NCI-H748 (cell line): ENCODE results near the gene SDK1.

Source experiments
- DNase-seq: peaks from one replicate; lab custom pipeline; 2025; ENCODE audit not compliant: unreplicated experiment; lab: John Stamatoyannopoulos, UW

Gene SDK1

DNA sequence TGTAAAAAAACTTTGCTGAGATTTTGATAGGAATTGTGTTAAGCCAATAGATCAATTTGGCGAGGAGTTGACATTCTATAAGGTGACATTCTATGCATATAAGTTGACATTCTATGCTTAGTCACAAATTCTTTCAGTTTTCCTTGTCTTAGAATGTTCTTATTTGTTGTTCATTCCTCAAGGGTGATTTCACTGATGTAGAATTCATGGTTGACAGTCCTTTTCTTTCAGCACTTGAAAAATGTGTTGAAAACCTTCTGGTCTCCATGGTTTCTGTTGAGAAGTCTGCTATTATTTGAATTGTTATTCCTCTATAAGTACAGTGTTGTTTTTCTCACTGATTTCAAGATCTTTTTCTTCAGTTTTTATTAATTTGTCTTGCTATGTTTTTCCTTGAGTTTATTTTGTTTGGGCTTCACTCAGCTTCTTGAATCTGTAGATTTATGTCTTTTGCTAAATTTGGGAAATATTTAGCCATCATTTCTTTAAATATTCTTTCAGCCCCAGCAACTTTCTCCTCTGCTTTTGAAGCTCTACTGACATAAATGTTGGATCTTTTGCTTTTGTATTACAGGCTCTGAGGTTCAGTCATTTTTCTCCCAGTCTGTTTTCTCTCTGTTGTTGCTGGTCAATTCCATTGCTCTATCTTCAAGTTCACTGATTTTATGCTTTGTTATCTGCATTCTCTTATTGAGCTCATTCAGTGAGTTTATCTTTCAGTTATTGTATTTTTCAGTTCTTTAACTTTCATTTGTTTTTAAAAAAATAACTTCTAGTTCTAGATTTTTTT lies 154.9 kb downstream of the SDK1 start:
- DNase-seq: no peak

- DNase-seq: no peak
Observed at GRCh38 chr7:3459111-3459510, 158.1 kb downstream of the SDK1 start.

- no peak for DNase-seq
Observed at GRCh38 chr7:3461923-3462322, 160.9 kb downstream of the SDK1 start.

DNA sequence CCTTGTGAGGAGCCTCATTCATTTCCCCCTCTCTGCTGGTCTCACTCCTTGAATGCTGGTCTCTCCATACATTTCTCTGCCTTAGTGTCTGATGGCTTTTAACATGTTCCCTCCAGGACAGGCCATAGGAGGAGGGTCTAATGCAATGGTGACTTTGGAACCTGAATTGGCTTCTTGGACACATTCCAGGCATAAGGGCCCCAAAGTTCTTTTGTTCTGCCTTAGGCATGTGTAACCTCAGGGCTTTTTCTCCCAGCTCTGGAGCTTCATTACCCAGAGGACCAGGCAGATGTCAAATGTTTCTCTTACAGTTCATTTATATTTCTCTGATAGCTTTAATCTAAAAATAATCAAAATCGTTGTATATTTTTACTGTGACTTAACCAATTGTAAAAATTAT lies 162.6 kb downstream of the SDK1 start:
- DNase-seq: peak; percentile 19

- no peak for DNase-seq
Observed at GRCh38 chr7:3464900-3465622, 164.0 kb downstream of the SDK1 start.

DNA sequence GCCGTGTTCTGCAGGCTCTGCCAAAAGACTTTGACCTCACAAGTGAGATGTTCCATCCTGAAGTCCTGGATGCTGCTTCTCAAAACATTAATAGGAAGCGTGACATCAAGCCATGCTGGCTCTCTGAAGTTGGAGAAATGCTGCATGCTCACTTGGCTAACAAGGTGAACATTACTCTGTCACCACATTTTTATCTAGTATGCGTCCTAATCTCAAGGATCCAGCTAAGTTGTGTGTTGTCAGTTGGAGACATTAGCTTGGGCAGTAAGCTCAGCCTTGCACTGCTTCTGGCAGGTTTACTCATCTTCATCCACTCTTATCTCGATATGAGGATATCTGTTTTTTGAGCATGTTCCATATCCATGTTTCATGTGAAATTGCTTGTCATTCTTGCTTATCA lies 165.2 kb downstream of the SDK1 start:
- DNase-seq: no peak

DNA sequence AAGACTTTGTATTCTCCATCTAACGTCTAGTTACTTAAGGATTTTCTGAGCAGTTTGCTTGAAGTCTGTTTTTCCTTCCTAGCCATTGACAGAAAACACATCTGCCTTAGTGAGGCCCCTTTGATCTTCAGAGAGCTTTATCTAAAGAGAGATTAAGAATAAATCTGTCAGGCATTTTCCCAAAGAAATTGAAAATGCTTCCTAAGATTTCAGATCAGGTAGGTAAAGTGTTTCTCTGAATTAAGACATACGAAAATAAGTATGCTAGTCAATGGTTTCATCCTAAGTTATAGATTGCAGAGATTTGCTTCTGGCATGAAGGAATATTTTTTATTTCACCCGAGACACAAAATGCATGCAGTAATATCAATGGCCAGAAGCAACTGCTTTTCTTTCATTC lies 168.6 kb downstream of the SDK1 start:
- no peak for DNase-seq

DNA sequence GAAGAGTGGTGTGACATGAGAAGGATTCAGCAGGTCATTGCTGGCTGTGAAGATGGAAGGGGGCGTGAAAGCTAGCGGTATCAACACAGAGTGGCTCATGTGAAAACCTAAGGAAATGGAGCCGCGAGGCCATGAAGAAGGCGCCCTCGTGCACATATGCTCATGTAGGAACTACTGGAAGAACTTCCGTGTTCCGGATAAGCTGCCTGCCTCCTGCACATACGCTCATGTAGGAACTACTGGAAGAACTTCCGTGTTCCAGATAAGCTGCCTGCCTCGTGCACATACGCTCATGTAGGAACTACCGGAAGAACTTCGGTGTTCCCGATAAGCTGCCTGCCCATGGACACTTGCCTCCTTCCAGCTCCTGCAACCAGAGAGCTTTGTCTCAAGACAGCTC lies 179.1 kb downstream of the SDK1 start:
- DNase-seq: no peak

DNA sequence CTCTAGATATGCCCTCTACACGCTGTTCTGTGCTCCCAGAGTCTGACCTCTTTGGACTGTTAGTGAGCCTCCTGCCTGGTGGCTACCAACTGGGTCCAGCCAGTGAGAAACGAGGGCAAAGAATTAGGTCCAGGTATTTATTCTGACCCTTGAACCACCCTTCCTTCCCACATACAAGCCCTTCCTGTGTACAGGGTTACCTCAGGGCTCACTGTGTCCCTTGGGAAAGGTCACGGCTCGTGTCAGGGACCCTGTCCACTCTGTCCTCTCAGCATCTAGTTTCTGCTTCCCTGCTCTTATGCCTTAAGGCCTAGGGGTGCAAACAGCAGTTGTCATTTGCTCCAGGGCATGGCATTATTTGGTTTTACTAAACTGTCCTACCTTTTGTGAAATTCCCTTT lies 180.4 kb downstream of the SDK1 start:
- DNase-seq: no peak

DNA sequence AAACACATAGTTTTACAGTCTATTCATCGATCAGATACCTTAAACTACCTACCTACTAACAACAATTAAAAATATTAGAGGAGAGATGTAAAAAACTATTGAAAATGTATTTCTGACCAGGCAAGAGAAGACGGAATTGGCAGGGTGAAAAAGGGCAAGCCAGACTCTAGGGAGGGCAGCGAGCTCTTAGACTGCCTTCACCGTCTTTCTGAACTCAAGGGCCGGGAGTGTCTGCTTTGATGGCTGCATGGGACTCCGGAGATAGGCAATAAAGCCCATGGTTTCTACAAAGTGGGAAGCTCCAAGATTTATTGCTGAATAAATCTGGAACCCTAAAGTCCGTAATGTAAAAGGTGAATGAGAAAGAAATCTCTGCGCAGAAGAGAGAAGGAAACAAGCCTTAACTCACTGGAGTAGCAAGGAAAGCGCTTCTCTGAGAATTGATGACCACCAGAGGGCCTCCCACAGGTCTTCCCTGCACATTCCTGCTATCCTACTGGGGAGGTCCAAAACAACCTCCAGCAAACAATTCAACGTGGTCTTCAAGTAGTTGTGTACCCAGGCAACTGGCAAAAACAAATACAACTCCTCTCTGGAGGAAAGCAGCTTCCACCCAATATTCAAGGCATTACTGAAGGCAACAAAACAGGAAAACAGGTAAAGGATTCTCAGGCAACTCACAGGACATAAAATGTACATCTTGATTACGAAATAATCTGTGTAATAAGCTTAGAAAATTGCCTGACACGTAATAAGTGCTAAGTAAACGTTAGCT lies 181.3 kb downstream of the SDK1 start:
- DNase-seq: peak; percentile 91

- no peak for DNase-seq
Observed at GRCh38 chr7:3486841-3487240, 185.8 kb downstream of the SDK1 start.

DNA sequence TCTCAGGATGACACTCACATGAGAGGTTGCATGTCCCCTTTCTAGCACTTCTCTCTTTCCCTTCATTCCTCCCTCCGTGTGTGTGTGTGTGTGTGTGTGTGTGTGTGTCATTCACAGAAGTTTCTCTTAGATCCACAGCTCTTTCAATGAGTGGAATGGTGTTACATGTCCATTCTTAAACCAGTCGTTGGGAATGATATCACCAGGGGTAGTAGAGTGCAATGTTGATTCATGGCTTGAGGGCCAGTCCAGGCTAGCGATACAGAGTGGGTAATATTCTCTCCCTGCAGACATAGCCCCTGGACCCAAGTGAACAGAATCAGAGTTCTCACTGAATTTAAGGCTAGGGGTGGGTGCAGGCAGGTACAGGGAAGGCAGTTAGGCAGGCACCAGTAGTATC lies 187.8 kb downstream of the SDK1 start:
- no peak for DNase-seq

- DNase-seq: no peak
Observed at GRCh38 chr7:3493499-3493898, 192.4 kb downstream of the SDK1 start.

DNA sequence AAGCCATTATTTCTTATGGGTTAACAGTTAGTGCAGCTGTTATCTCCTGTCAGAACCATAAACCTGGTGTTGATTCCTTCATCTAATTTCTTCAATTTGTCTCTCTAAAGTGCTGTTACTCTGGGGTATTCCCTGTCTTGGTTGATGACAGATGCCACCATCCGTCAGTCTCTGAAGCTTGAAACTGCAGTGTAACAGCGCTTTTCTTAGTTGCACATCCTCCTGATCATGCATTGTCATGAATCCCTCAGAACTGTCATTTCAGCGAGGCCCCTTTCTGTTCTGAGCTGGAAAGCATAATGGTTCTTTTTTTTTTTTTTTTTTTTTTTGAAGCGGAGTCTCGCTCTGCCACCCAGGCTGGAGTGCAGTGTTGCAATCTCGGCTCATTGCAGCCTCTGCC lies 193.9 kb downstream of the SDK1 start:
- DNase-seq: no peak

GRCh38 chr7:3495530-3495929 lies 194.5 kb downstream of the SDK1 start:
- no peak for DNase-seq

- DNase-seq: no peak
Observed at GRCh38 chr7:3495954-3496353, 194.9 kb downstream of the SDK1 start.

GRCh38 chr7:3497796-3498195 lies 196.7 kb downstream of the SDK1 start:
- DNase-seq: no peak

- DNase-seq: no peak
Observed at GRCh38 chr7:3501671-3502070, 200.6 kb downstream of the SDK1 start.

DNA sequence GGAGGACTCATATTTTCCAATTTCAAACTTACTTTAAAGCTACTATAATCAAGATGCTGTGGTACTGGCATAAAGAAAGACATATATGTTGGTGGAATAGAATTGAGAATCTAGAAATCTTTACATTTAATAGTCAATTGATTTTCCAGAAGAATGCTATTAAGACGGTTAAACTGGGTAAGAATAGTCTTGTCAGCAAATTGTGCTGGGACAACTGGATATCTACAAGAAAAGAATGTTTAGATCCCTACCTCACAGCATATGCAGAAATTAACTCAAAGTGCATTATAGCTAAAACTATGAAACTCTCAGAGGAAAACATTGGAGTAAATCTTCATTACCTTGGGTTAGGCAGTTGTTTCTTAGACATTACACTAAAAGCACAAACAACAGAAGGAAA lies 203.3 kb downstream of the SDK1 start:
- no peak for DNase-seq

DNA sequence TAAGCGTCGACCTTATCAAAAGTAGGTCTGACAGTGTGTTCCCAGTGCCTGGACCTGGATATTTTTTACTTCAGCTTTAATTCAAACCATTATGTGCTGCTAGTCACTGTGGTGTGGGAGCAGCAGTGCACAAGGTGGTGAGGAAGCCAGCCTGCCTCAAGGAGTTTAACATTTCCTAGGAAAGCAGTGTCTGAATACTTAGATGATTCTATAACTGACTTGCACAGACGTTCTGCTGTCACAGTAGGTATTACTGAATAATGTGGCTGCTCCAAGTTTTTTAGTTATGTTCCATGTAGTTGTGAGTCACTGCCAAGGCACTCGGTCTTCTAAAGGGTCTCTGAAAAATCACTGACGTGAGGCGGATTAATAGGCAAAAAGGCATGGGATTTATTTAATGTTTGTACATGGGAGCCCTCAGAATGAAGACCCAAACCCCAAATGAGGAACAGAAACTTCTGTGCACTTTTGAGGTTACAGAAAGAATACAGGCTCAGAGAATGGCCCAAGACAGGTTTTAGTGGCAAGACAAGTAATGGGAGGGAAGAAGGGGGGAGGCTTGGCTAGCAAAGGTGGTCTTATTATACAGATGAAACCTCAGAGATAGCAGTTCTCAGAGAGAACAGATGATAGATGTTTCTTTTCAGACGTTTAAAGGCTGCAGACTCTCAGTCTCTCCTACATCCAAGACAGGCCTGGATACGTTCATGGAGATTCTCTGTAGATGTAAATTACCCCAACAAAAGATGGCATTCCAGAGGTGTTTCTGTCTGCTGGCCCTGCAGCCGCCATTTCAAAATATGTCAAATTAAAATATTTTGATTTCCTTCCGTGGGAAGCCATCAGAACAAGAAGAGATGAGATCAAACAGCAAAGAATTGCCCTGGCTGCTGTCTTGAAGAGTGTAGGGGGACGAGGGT lies 209.3 kb downstream of the SDK1 start:
- no peak for DNase-seq

GRCh38 chr7:3517344-3517743 lies 216.3 kb downstream of the SDK1 start:
- no peak for DNase-seq
